NCI-H524 treated with DMSO at 0.1 percent for 48 hours (cell line): ENCODE results near the gene PCDHGA6.

Source experiments
- DNase-seq: peaks from one replicate; lab custom pipeline; 2025; lab: John Stamatoyannopoulos, UW

The PCDHGA6 gene

GRCh38 chr5:141419074-141419880 lies 45.6 kb downstream of the PCDHGA6 start:
- no peak for DNase-seq

- no peak for DNase-seq
These were observed 47.3 kb downstream of the PCDHGA6 start, which contains the start of gene PCDHGA11 for GRCh38 chr5:141420855-141421488. Gene PCDHGA11, plus strand, starts transcription at chr5:141421051. Its CDS starts 177 bp downstream, at chr5:141421228.

- no peak for DNase-seq
These were observed 47.8 kb downstream of the PCDHGA6 start for GRCh38 chr5:141421489-141421855.

- DNase-seq = no peak
These were observed 49.1 kb downstream of the PCDHGA6 start for GRCh38 chr5:141422742-141423291.

GRCh38 chr5:141427783-141428426 lies 54.2 kb downstream of the PCDHGA6 start:
- no peak for DNase-seq
